HG02943 (cell line): ENCODE measurements around the gene TRIM42.

Experiments used
- ATAC-seq: cut with Tn5 transposase; IDR thresholded peaks from one replicate; pipeline ENCODE4 v1.9.1; 2021; ENCODE audit warnings: mild to moderate bottlenecking, low read depth, moderate library complexity; ENCODE audit not compliant: unreplicated experiment

The TRIM42 gene

GRCh38 chr3:140677764-140678163 lies at the start of gene TRIM42:
TRIM42 (plus strand) TSS chr3:140678064; CDS start chr3:140678230, 166 bp downstream.
- no peak for ATAC-seq

- ATAC-seq: no peak
Measured at GRCh38 chr3:140628606-140629005, 49.3 kb upstream of the TRIM42 start.

GRCh38 chr3:140629357-140630137 lies 48.3 kb upstream of the TRIM42 start:
- no peak for ATAC-seq

- no peak for ATAC-seq
Measured at GRCh38 chr3:140630366-140630765, 47.5 kb upstream of the TRIM42 start.

- no peak for ATAC-seq
Measured at GRCh38 chr3:140630866-140631265, 47.0 kb upstream of the TRIM42 start.

- no peak for ATAC-seq
Measured at GRCh38 chr3:140635276-140635675, 42.6 kb upstream of the TRIM42 start.

- no peak for ATAC-seq
Measured at GRCh38 chr3:140636406-140637138, 41.3 kb upstream of the TRIM42 start.

GRCh38 chr3:140651287-140651686 lies 26.6 kb upstream of the TRIM42 start:
- no peak for ATAC-seq

- no peak for ATAC-seq
Measured at GRCh38 chr3:140655678-140656077, 22.2 kb upstream of the TRIM42 start.

GRCh38 chr3:140664111-140664510 lies 13.8 kb upstream of the TRIM42 start:
- no peak for ATAC-seq

GRCh38 chr3:140682586-140682985 lies 4.7 kb downstream of the TRIM42 start:
- no peak for ATAC-seq

- ATAC-seq: no peak
Measured at GRCh38 chr3:140686128-140686527, 8.3 kb downstream of the TRIM42 start.

GRCh38 chr3:140686948-140687347 lies 9.1 kb downstream of the TRIM42 start:
- ATAC-seq: no peak

GRCh38 chr3:140695361-140696061 lies 17.6 kb downstream of the TRIM42 start:
- no peak for ATAC-seq

- no peak for ATAC-seq
Measured at GRCh38 chr3:140699516-140700231, 21.8 kb downstream of the TRIM42 start.

GRCh38 chr3:140702281-140702680 lies 24.4 kb downstream of the TRIM42 start:
- no peak for ATAC-seq

GRCh38 chr3:140703496-140703895 lies 25.6 kb downstream of the TRIM42 start:
- no peak for ATAC-seq

- no peak for ATAC-seq
Measured at GRCh38 chr3:140704733-140705132, 26.9 kb downstream of the TRIM42 start.

- ATAC-seq: no peak
Measured at GRCh38 chr3:140705954-140706353, 28.1 kb downstream of the TRIM42 start.

- ATAC-seq: no peak
Measured at GRCh38 chr3:140706360-140706759, 28.5 kb downstream of the TRIM42 start.

- no peak for ATAC-seq
Measured at GRCh38 chr3:140708815-140709214, 31.0 kb downstream of the TRIM42 start.
